ENCODE results near the gene P2RY6. TPM values are rescaled to one million over a fixed set of nuclear protein-coding genes. Genes with fewer than 3 reads are reported as not detected.

The P2RY6 gene
- total RNA-seq, 4 donors from 2014 or later, result 0.93 to 4.0 (median 2.8) TPM

- no peaks in the 10 kb centered on the region for H3K27me3 ChIP-seq
- H3K4me3 ChIP-seq (replicated peaks in 1 of 3), result no peak overlapping the region
- no peak overlapping the region for H3K27ac ChIP-seq
- 79 to 82% methylated on average over 5 of the region's 5 CpGs for WGBS, 2 donors
- no peak for TF ChIP-seq CTCF (IDR thresholded peaks at IDR 0.05)
- H3K4me1 ChIP-seq, result no peaks in the 10 kb centered on the region
- intact Hi-C loops (cut with DNase I), result loop anchor here (5.0 kb wide), 1 partner anchor 94 kb away; no protein-coding TSS in a partner anchor
- no peaks in the 10 kb centered on the region for H3K9me3 ChIP-seq
- no peaks in the 10 kb centered on the region for H3K36me3 ChIP-seq
- no peak for DNase-seq
These were observed 26.1 kb downstream of the P2RY6 start for GRCh38 chr11:73298233-73298632.

- Histone ChIP-seq H3K27ac (no peak overlapping the region), H3K9me3 (no peaks in the 10 kb centered on the region), H3K36me3 (no peaks in the 10 kb centered on the region), H3K27me3 (no peaks in the 10 kb centered on the region), H3K4me1 (no peaks in the 10 kb centered on the region), H3K4me3 (replicated peaks in 1 of 3) (no peak overlapping the region)
- TF ChIP-seq POLR2A (IDR thresholded peaks at IDR 0.05) (no peak), CTCF (IDR thresholded peaks at IDR 0.05) (no peak)
- intact Hi-C loops (cut with DNase I), result loop anchor here (5.0 kb wide), 1 partner anchor 93 kb away; no protein-coding TSS in a partner anchor
- no peak for DNase-seq
- WGBS, 2 donors, result 85 to 91% methylated on average over 9 to 10 of the region's 10 CpGs
These were observed 27.6 kb downstream of the P2RY6 start for GRCh38 chr11:73299751-73300150.

GRCh38 chr11:73306069-73306841, 34.1 kb downstream of the P2RY6 start:
- H3K27ac ChIP-seq, result no peak overlapping the region
- intact Hi-C loops (cut with DNase I), result loop anchor here (2.0 kb wide), 1 partner anchor 29 kb away; no protein-coding TSS in a partner anchor
- no peaks in the 10 kb centered on the region for H3K9me3 ChIP-seq
- no peaks in the 10 kb centered on the region for H3K36me3 ChIP-seq
- 80 to 85% methylated on average over 7 of the region's 7 CpGs for WGBS, 2 donors
- H3K27me3 ChIP-seq, result no peaks in the 10 kb centered on the region
- H3K4me1 ChIP-seq, result peaks cover 22 to 23% of the 10 kb centered on the region in 2 donors
- no peak for DNase-seq
- H3K4me3 ChIP-seq (replicated peaks in 1 of 3), result no peak overlapping the region
- no peak for TF ChIP-seq POLR2A (IDR thresholded peaks at IDR 0.05)
- no peak for TF ChIP-seq CTCF (IDR thresholded peaks at IDR 0.05)

GRCh38 chr11:73306977-73307322, 34.8 kb downstream of the P2RY6 start:
- TF ChIP-seq POLR2A (IDR thresholded peaks at IDR 0.05) (no peak), CTCF (IDR thresholded peaks at IDR 0.05) (no peak)
- H3K9me3 ChIP-seq, result no peaks in the 10 kb centered on the region
- intact Hi-C loops (cut with DNase I), result loop anchor here (2.0 kb wide), 1 partner anchor 28 kb away; no protein-coding TSS in a partner anchor
- peak overlapping the region; percentile 55 to 97 (median 57) for H3K27ac ChIP-seq
- H3K4me3 ChIP-seq (replicated peaks in 1 of 3), result peak overlapping the region in 1 of 3 donors; percentile 61
- no peaks in the 10 kb centered on the region for H3K27me3 ChIP-seq
- 14 to 18% methylated on average over 18 of the region's 18 CpGs for WGBS, 2 donors
- H3K36me3 ChIP-seq, result no peaks in the 10 kb centered on the region
- no peak for DNase-seq
- H3K4me1 ChIP-seq, result peaks cover 29 to 30% of the 10 kb centered on the region in 2 donors

- intact Hi-C loops (cut with DNase I), result loop anchor here (2.0 kb wide), 1 partner anchor 27 kb away; no protein-coding TSS in a partner anchor
- WGBS, 2 donors, result 0 to 1% methylated on average over 22 to 23 of the region's 56 CpGs
These were observed 35.3 kb downstream of the P2RY6 start for GRCh38 chr11:73307323-73308002.

More at GRCh38 chr11:73307323-73308002, 35.3 kb downstream of the P2RY6 start:
- H3K27ac ChIP-seq, result peak overlapping the region; percentile 97 to 99 (median 98)
- H3K4me1 ChIP-seq, result peaks cover 35% of the 10 kb centered on the region in 2 donors
- H3K27me3 ChIP-seq, result no peaks in the 10 kb centered on the region
- H3K36me3 ChIP-seq, result no peaks in the 10 kb centered on the region
- no peaks in the 10 kb centered on the region for H3K9me3 ChIP-seq
- DNase-seq, result peak; percentile 100
- peak in 1 of 2 donors; percentile 75 for TF ChIP-seq POLR2A (IDR thresholded peaks at IDR 0.05)
- peak; percentile 63 to 97 (median 88) for TF ChIP-seq CTCF (IDR thresholded peaks at IDR 0.05)
- peak overlapping the region; percentile 61 to 65 (median 61) for H3K4me3 ChIP-seq (replicated peaks in 1 of 3)

Data from thyroid gland (tissue), 4 donors.